ENCODE data around the gene UPK1B. TPM values are rescaled to one million over a fixed set of nuclear protein-coding genes. Genes with fewer than 3 reads are reported as not detected.
"Not testable (repeated sequence)": the region's sequence is repeated elsewhere in the genome, so short reads cannot be mapped to it uniquely, and the experiment has no call there.

The UPK1B gene
- total and polyA plus RNA-seq, 5 donors: 0.05 to 1.5 (median 0.20) TPM; not detected in 1

GRCh38 chr3:119239206-119239820, 65.9 kb downstream of the UPK1B start:
- Histone ChIP-seq H3K9me3 (ENCODE audit: control insufficient read depth, low read length) (no peaks in the 10 kb centered on the region), H3K27ac (ENCODE audit: low read length) (peak overlapping the region; percentile 43), H3K4me1 (ENCODE audit: control insufficient read depth, insufficient read depth, low read length) (no peaks in the 10 kb centered on the region), H3K4me3 (ENCODE audit: low read length) (peak overlapping the region; percentile 84), H3K27me3 (ENCODE audit: control insufficient read depth, insufficient read depth) (no peaks in the 10 kb centered on the region)
- intact Hi-C loops (cut with DNase I): no loop called here
- WGBS: 34% methylated on average over 5 of the region's 5 CpGs
- DNase-seq: no peak
- ATAC-seq: no peak

- ATAC-seq (peak; percentile 7 to 43), DNase-seq (peak in 1 of 3 donors; percentile 34)
- Histone ChIP-seq H3K27ac (ENCODE audit: low read length) (peak overlapping the region; percentile 91), H3K4me3 (ENCODE audit: low read length) (peak overlapping the region; percentile 84), H3K9me3 (ENCODE audit: control insufficient read depth, low read length) (no peaks in the 10 kb centered on the region), H3K4me1 (ENCODE audit: control insufficient read depth, insufficient read depth, low read length) (no peaks in the 10 kb centered on the region), H3K27me3 (ENCODE audit: control insufficient read depth, insufficient read depth) (no peaks in the 10 kb centered on the region)
- intact Hi-C loops (cut with DNase I): loop anchor here in 1 of 4 donors (10.0 kb wide), 1 partner anchor 95 kb away; the partner anchor contains the start of gene TEX55
- 3% methylated on average over 16 of the region's 16 CpGs for WGBS
Measured at GRCh38 chr3:119240101-119240590, 66.7 kb downstream of the UPK1B start.

GRCh38 chr3:119240591-119241434, 67.4 kb downstream of the UPK1B start, which contains the start of gene B4GALT4:
TSS of gene B4GALT4 (minus strand) at chr3:119240878. CDS start at chr3:119230099, 10,779 bp downstream.
- intact Hi-C loops (cut with DNase I): loop anchor here in 1 of 4 donors (10.0 kb wide), 1 partner anchor 96 kb away; the partner anchor contains the start of gene TEX55

GRCh38 chr3:119242387-119243057, 69.1 kb downstream of the UPK1B start:
- intact Hi-C loops (cut with DNase I): loop anchor here in 1 of 4 donors (10.0 kb wide), 1 partner anchor 98 kb away; the partner anchor contains the start of gene TEX55
- not testable (repeated sequence) for H3K4me3 ChIP-seq (ENCODE audit: low read length); H3K27ac ChIP-seq (ENCODE audit: low read length); H3K9me3 ChIP-seq (ENCODE audit: control insufficient read depth, low read length); H3K4me1 ChIP-seq (ENCODE audit: control insufficient read depth, insufficient read depth, low read length); H3K27me3 ChIP-seq (ENCODE audit: control insufficient read depth, insufficient read depth); ATAC-seq
- peak in 1 of 3 donors; percentile 69 for DNase-seq
- 93% methylated on average over 49 of the region's 49 CpGs for WGBS

More at GRCh38 chr3:119240591-119241434, 67.4 kb downstream of the UPK1B start, which contains the start of gene B4GALT4:
- DNase-seq: peak; percentile 90 to 96 (median 95)
- Histone ChIP-seq H3K4me1 (ENCODE audit: control insufficient read depth, insufficient read depth, low read length) (peaks cover 2% of the 10 kb centered on the region), H3K4me3 (ENCODE audit: low read length) (peak within 1 kb of the TSS; percentile 84), H3K27ac (ENCODE audit: low read length) (peak within 1 kb of the TSS; percentile 91), H3K27me3 (ENCODE audit: control insufficient read depth, insufficient read depth) (no peaks in the 10 kb centered on the region), H3K9me3 (ENCODE audit: control insufficient read depth, low read length) (no peaks in the 10 kb centered on the region)
- 2% methylated on average over 70 of the region's 70 CpGs for WGBS
- ATAC-seq: peak; percentile 97

- not testable (repeated sequence) for H3K4me1 ChIP-seq (ENCODE audit: control insufficient read depth, insufficient read depth, low read length); H3K4me3 ChIP-seq (ENCODE audit: low read length); H3K9me3 ChIP-seq (ENCODE audit: control insufficient read depth, low read length); H3K27me3 ChIP-seq (ENCODE audit: control insufficient read depth, insufficient read depth); H3K27ac ChIP-seq (ENCODE audit: low read length); DNase-seq; ATAC-seq
- intact Hi-C loops (cut with DNase I): loop anchor here in 1 of 4 donors (10.0 kb wide), 1 partner anchor 98 kb away; the partner anchor contains the start of gene TEX55
- WGBS: 62% methylated on average over 7 of the region's 7 CpGs
Measured at GRCh38 chr3:119243058-119243529, 69.7 kb downstream of the UPK1B start.

- intact Hi-C loops (cut with DNase I): loop anchor here in 1 of 4 donors (10.0 kb wide), 1 partner anchor 99 kb away; the partner anchor contains the start of gene TEX55
- no peak overlapping the region for H3K4me3 ChIP-seq (ENCODE audit: low read length)
- no peak for ATAC-seq
- no peaks in the 10 kb centered on the region for H3K27me3 ChIP-seq (ENCODE audit: control insufficient read depth, insufficient read depth)
- peaks cover 6% of the 10 kb centered on the region for H3K4me1 ChIP-seq (ENCODE audit: control insufficient read depth, insufficient read depth, low read length)
- H3K9me3 ChIP-seq (ENCODE audit: control insufficient read depth, low read length): no peaks in the 10 kb centered on the region
- DNase-seq: no peak
- no peak overlapping the region for H3K27ac ChIP-seq (ENCODE audit: low read length)
Measured at GRCh38 chr3:119243712-119244111, 70.3 kb downstream of the UPK1B start.

- ATAC-seq (peak in 1 of 2 donors; percentile 27), DNase-seq (peak; percentile 52 to 80 (median 66))
- Histone ChIP-seq H3K27ac (ENCODE audit: low read length) (no peak overlapping the region), H3K4me3 (ENCODE audit: low read length) (no peak overlapping the region), H3K27me3 (ENCODE audit: control insufficient read depth, insufficient read depth) (no peaks in the 10 kb centered on the region), H3K4me1 (ENCODE audit: control insufficient read depth, insufficient read depth, low read length) (peaks cover 6% of the 10 kb centered on the region), H3K9me3 (ENCODE audit: control insufficient read depth, low read length) (no peaks in the 10 kb centered on the region)
- 37% methylated on average over 2 of the region's 2 CpGs for WGBS
- intact Hi-C loops (cut with DNase I): loop anchor here in 1 of 4 donors (10.0 kb wide), 1 partner anchor 101 kb away; the partner anchor contains the start of gene TEX55
Measured at GRCh38 chr3:119245778-119246177, 72.4 kb downstream of the UPK1B start.

Other genes with a start within 250 kb of the UPK1B start
- gene IGSF11, start 138.8 kb upstream of the UPK1B start, total RNA-seq: 1 to 10 TPM; 3.6 to 9.3 (median 5.5) TPM
- 2.7 TPM for gene IGSF11, start 138.8 kb upstream of the UPK1B start, polyA plus RNA-seq
- not detected for gene TEX55, start 27.4 kb upstream of the UPK1B start, total RNA-seq
- gene TEX55, start 27.4 kb upstream of the UPK1B start, polyA plus RNA-seq: not detected
- gene B4GALT4, start 67.3 kb downstream of the UPK1B start, total RNA-seq: 10 to 100 TPM; 11.9 to 20.1 (median 15.2) TPM
- 10.3 TPM for gene B4GALT4, start 67.3 kb downstream of the UPK1B start, polyA plus RNA-seq
- 10 to 100 TPM; 41.3 to 52.3 (median 48.5) TPM for gene ARHGAP31, start 120.8 kb downstream of the UPK1B start, total RNA-seq
- gene ARHGAP31, start 120.8 kb downstream of the UPK1B start, polyA plus RNA-seq: 14.6 TPM

All from right cardiac atrium (tissue), 5 donors.